ENCODE measurements around the gene UTY.
"Not testable (repeated sequence)": the region's sequence is repeated elsewhere in the genome, so short reads cannot be mapped to it uniquely, and the experiment has no call there.

UTY gene

GRCh38 chrY:13279561-13279960, 200.3 kb downstream of the UTY start:
- no peak for DNase-seq (ENCODE audit: low read depth)
- no peak overlapping the region for H3K4me3 ChIP-seq (ENCODE audit: low read length)
- TF ChIP-seq CTCF (conservative IDR thresholded peaks at IDR 0.05; ENCODE audit: low read depth, low read length), result no peak

DNA sequence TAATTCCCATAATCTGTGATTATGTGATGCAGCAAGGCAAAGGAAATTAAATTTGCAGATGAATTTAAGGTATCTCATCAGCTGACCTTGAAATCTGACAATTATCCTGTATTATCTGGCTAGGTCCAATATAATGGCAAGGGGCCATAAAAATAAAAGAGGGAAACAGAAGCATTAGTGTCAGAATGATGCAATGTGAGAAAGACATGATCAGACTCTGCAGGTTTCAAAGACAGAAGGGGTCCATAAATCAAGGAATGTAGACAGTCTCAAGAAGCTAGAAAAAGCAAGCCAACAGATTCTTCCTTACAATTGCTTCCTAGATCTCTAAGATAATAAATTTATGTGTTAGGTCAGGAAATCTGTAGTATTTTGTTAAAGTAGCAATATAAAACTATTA, 208.1 kb downstream of the UTY start:
- TF ChIP-seq CTCF (conservative IDR thresholded peaks at IDR 0.05; ENCODE audit: low read depth, low read length), result no peak
- H3K4me3 ChIP-seq (ENCODE audit: low read length), result no peak overlapping the region
- no peak for DNase-seq (ENCODE audit: low read depth)

- H3K4me3 ChIP-seq (ENCODE audit: low read length); DNase-seq (ENCODE audit: low read depth): not testable (repeated sequence)
These were observed 225.8 kb downstream of the UTY start for GRCh38 chrY:13253941-13254440.

- no peak for DNase-seq (ENCODE audit: low read depth)
- TF ChIP-seq CTCF (conservative IDR thresholded peaks at IDR 0.05; ENCODE audit: low read depth, low read length), result no peak
These were observed 229.4 kb downstream of the UTY start for GRCh38 chrY:13250421-13250820.

DNA sequence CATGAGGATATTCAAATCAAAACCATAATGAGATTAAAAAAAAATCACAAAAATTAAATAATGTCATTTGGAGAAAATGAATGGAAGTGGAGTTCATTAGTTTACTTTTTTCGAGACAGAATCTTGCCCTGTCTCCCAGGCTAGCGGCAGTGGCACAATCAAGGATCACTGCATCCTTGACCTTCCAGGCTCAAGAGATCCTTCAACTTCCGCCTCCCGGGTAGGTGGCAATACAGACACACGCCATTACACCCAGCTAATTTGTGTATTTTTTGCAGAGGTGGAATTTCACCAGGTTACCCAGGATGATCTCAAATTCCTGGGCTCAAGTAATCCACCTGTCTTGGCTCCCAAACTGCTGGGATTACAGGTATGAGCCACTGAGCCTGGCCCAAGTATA, 236.1 kb downstream of the UTY start:
- DNase-seq (ENCODE audit: low read depth), result no peak
- no peak for TF ChIP-seq CTCF (conservative IDR thresholded peaks at IDR 0.05; ENCODE audit: low read depth, low read length)
- H3K4me3 ChIP-seq (ENCODE audit: low read length), result no peak overlapping the region

More at GRCh38 chrY:13250421-13250820, 229.4 kb downstream of the UTY start:
- no peak overlapping the region for H3K4me3 ChIP-seq (ENCODE audit: low read length)

- DNase-seq (ENCODE audit: low read depth), result no peak
- no peak overlapping the region for H3K4me3 ChIP-seq (ENCODE audit: low read length)
- TF ChIP-seq CTCF (conservative IDR thresholded peaks at IDR 0.05; ENCODE audit: low read depth, low read length), result no peak
These were observed 245.9 kb downstream of the UTY start for GRCh38 chrY:13233901-13234300.

DNA sequence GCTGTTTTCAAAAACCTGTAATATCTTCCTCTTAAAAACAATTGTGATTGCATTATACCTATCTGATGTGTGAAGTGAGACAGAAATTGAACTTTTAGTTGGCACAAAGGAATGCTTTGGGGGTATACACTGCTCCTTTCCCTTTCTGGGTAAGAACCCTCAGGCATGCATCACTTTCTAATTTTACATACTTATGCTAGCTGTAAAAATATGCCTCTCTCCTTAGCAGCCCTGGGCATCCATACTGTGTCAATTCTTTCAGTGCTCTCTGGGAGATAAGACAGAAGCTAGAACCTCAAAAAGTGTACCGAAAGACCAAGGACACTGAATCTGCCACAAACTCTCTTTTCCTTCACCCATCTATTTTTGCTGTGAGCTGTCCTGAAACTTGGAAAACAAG, 246.7 kb downstream of the UTY start:
- no peak for TF ChIP-seq CTCF (conservative IDR thresholded peaks at IDR 0.05; ENCODE audit: low read depth, low read length)
- DNase-seq (ENCODE audit: low read depth), result no peak
- no peak overlapping the region for H3K4me3 ChIP-seq (ENCODE audit: low read length)
